GM21723 (cell line): ENCODE results near the gene P2RX1.

Experiments
- ATAC-seq: cut with Tn5 transposase; IDR thresholded peaks from one replicate; pipeline ENCODE4 v1.9.1; 2021; ENCODE audit warnings: mild to moderate bottlenecking, moderate library complexity; ENCODE audit not compliant: unreplicated experiment

Gene P2RX1

GRCh38 chr17:3889325-3890012 is 26.8 kb downstream of the P2RX1 start:
- ATAC-seq = no peak

- ATAC-seq = no peak
These were observed 27.7 kb downstream of the P2RX1 start for GRCh38 chr17:3888343-3889171.

- ATAC-seq = no peak
These were observed 28.5 kb downstream of the P2RX1 start for GRCh38 chr17:3887804-3888203.

- no peak for ATAC-seq
These were observed 28.9 kb downstream of the P2RX1 start for GRCh38 chr17:3887394-3887793.

GRCh38 chr17:3886776-3887175 is 29.5 kb downstream of the P2RX1 start:
- ATAC-seq = no peak

- ATAC-seq = no peak
These were observed 30.3 kb downstream of the P2RX1 start for GRCh38 chr17:3885970-3886369.

GRCh38 chr17:3885271-3885670 is 31.0 kb downstream of the P2RX1 start:
- no peak for ATAC-seq

- no peak for ATAC-seq
These were observed 32.1 kb downstream of the P2RX1 start for GRCh38 chr17:3884188-3884587.

GRCh38 chr17:3882276-3882675 is 34.0 kb downstream of the P2RX1 start:
- no peak for ATAC-seq

GRCh38 chr17:3880983-3881382 is 35.3 kb downstream of the P2RX1 start:
- no peak for ATAC-seq

- ATAC-seq = no peak
These were observed 36.5 kb downstream of the P2RX1 start for GRCh38 chr17:3879591-3880417.

- no peak for ATAC-seq
These were observed 37.1 kb downstream of the P2RX1 start for GRCh38 chr17:3879186-3879585.

GRCh38 chr17:3877220-3877619 is 39.0 kb downstream of the P2RX1 start:
- no peak for ATAC-seq

- no peak for ATAC-seq
These were observed 40.9 kb downstream of the P2RX1 start for GRCh38 chr17:3875317-3875716.

- no peak for ATAC-seq
These were observed 42.4 kb downstream of the P2RX1 start for GRCh38 chr17:3873862-3874261.

- no peak for ATAC-seq
These were observed 45.4 kb downstream of the P2RX1 start for GRCh38 chr17:3870871-3871306.

GRCh38 chr17:3867606-3868005 is 48.7 kb downstream of the P2RX1 start:
- no peak for ATAC-seq

GRCh38 chr17:3867106-3867505 is 49.2 kb downstream of the P2RX1 start:
- no peak for ATAC-seq

GRCh38 chr17:3866276-3866675 is 50.0 kb downstream of the P2RX1 start:
- no peak for ATAC-seq

- ATAC-seq = no peak
These were observed 51.1 kb downstream of the P2RX1 start for GRCh38 chr17:3865176-3865575.

- ATAC-seq = no peak
These were observed 51.7 kb downstream of the P2RX1 start for GRCh38 chr17:3864534-3864933.
